ENCODE data around the gene BCHE.

Gene BCHE

GRCh38 chr3:165749241-165749640 is 88.0 kb downstream of the BCHE start:
- no peak for DNase-seq

DNA sequence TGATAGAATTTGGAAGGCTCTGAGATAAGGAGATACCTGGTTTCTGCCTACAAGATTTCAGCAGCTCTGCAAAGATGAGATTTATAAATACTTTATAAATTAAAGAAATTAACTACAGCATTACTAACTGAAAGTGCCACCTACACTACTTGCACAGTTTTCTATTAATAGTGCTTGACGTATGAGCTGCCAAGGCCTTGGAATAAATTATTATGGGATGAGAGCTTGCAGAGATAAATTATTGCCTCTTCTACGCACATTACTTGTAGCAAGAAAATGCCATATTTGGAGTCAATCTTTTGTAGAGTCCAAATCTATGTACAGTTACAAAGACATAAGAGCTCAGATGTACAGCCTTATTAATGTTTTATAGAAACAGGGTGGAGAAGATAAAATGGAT is 89.1 kb downstream of the BCHE start:
- DNase-seq = no peak

GRCh38 chr3:165746874-165747273 is 90.3 kb downstream of the BCHE start:
- DNase-seq = no peak

GRCh38 chr3:165744025-165744424 is 93.2 kb downstream of the BCHE start:
- no peak for DNase-seq

DNA sequence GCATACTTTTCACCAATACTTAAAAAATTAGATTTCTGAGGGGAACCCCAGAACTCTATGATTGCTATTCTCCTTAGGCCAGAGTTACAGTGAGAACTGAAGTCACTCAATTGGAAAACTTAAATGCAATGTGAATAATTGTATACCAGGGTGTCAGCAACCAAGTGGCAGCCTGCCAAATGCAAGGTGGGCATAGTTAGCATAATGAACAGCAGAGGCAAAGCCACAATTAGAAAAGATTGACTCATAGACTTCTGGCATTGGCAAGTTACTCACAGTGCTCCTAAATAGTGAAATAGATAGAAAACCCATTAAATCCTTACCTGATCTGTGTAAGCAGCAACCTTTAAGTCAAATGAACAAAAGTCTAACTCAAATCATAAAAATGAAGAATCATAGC is 94.9 kb downstream of the BCHE start:
- peak in 2 of 3 experiments; percentile 50 to 79 for DNase-seq

DNA sequence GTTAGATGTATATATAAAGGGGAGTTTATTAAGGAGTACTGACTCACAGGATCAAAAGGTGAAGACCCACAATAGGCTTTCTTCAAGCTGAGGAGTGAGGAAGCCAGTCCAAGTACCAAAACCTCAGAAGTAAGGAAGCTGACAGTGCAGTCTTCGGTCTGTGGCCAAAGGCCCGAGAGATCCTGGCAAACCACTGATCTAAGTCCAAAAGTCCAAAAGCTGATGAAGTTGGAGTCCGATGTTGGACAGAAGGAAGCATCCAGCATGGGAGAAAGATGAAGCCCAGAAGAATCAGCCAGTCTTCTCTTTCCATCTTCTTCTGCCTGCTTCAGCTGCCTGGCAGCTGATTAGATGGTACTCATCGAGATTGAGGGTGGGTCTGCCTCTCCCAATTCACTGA is 107.5 kb downstream of the BCHE start:
- no peak for DNase-seq

DNA sequence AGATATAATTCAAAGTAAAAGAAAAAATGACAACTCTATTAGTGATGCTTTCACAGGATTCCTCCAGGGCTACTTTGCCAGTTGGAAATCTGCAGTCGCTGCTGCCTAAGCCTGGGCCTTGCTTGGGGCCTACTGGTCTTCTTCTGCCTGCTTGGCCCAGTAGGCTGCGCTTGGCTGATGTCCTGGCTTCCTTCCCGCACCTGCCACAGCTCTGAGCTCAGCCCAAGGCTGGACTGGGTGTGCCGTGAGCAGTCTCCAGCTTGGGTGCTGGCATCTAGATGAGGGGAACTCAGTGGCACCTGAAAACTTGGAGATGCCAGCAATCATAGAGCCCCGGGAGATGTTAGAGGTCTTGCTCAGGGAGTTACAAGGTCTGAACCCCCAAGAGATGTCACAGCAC is 108.3 kb downstream of the BCHE start:
- DNase-seq = no peak

- DNase-seq = no peak
Measured at GRCh38 chr3:165725296-165725695, 111.9 kb downstream of the BCHE start.

Measured in NCI-H1417 (cell line).